ENCODE data around the gene CADPS2.

The CADPS2 gene

DNA sequence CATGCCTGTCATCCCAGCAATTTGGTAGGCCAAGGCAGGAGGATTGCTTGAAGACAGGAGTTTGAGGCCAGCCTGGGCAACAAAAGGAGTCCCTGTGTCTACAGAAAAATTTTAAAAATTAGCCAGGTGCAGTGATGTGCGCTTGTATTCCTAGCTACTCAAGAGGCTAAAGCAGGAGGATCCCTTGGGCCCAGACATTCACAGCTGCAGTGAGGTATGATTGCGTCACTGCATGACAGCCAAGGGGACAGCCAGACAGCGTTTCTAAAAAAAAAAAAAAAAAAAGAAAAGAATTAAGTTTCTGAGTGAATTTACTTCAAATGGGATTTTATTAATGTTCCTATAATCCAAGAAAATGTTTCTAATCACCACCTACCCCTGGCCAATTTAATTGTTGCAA lies 96.1 kb downstream of the CADPS2 start:
- Histone ChIP-seq H3K4me3 (no peak overlapping the region), H3K4me2 (no peak overlapping the region), H3K9me3 (no peaks in the 10 kb centered on the region), H3K4me1 (0 out of 2 replicates have a peak, but pooled peaks cover 4% of the 10 kb centered on the region), H4K20me1 (no peaks in the 10 kb centered on the region), H3K9ac (no peak overlapping the region), H3K27me3 (no peaks in the 10 kb centered on the region), H3K27ac (no peak overlapping the region), H3K36me3 (no peaks in the 10 kb centered on the region)
- TF ChIP-seq Cebpa-rat (IDR thresholded peaks at IDR 0.05): 0 out of 2 replicates have a peak, but pooled peaks have one; percentile 39

DNA sequence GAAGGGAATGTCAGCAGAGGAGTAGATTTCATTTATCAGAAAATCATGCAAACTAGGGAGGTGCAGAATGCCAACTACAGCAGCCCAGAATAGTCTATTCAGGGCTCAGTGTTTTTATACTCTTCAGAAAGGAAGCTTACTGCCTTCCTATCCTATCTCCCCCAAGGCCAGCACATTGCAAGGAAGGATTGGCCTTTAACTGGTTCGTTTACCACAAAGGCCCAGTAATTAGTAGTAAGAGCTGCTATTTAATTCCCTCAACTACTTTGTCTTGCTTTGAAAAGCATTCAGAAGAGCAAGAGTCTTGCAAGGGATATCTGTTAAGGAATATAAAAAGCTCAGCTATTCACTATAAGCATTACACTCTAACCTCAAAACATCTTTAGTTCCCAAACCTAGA lies 97.1 kb downstream of the CADPS2 start:
- no peaks in the 10 kb centered on the region for H3K9me3 ChIP-seq
- H3K27me3 ChIP-seq: no peaks in the 10 kb centered on the region
- 0 out of 2 replicates have a peak, but pooled peaks cover 4% of the 10 kb centered on the region for H3K4me1 ChIP-seq
- H3K4me3 ChIP-seq: no peak overlapping the region
- no peaks in the 10 kb centered on the region for H3K36me3 ChIP-seq
- H4K20me1 ChIP-seq: no peaks in the 10 kb centered on the region
- no peak overlapping the region for H3K4me2 ChIP-seq
- no peak overlapping the region for H3K27ac ChIP-seq
- TF ChIP-seq Cebpa-rat (IDR thresholded peaks at IDR 0.05): no peak
- H3K9ac ChIP-seq: no peak overlapping the region

DNA sequence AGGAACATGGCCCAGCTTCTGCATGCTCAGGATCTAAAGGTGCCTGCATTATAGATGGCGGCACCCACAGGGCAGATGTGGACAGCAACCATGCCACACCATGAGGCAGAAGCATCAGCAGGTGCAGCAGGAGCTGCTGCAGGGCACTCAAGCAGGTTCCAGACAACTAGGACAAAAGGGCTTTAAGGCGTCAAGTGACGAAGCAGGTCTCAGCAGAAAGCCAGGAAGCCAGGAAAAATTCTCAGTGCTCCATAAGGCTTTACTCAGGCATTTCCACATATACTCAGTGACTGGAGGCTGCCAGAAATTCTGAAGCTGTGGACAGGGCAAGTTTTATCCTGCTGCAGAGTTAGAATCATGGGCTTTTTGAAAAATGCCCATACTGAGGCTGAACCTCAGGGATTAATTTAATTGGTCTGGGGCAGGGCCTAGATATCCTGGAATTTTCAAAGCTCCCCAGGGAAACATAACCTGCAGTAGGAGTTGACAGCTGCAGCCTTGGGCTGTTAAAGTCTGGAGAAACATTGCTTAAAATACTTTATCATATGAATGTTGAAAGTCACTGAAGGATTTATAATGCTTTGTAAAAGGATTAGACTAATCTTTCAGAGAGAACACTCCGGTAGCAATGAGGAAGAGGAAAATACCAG lies 115.4 kb downstream of the CADPS2 start:
- Histone ChIP-seq H4K20me1 (no peaks in the 10 kb centered on the region), H3K9ac (no peak overlapping the region), H3K4me3 (no peak overlapping the region), H3K4me2 (no peak overlapping the region), H3K9me3 (no peaks in the 10 kb centered on the region), H3K27me3 (no peaks in the 10 kb centered on the region), H3K36me3 (no peaks in the 10 kb centered on the region), H3K27ac (no peak overlapping the region), H3K4me1 (no peaks in the 10 kb centered on the region)
- TF ChIP-seq Cebpa-rat (IDR thresholded peaks at IDR 0.05): no peak

DNA sequence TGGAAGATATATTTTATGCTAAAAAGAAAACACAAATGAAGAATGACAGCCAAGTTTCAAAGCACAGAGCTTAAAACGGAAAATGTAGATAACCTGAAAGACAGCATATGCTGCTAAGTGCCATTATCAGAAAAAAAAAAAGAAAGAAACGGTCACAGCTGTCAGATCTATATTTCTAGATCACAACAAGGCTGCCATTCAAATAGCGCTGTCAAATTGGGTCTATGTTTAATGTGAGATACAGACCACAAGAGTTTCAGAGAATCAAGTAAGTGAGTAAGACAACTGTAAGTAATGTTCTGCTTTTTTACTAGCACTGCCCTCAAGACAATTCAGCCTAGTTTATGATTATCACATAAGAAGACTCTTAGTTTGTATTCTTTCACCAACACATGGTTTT lies 117.4 kb downstream of the CADPS2 start:
- Histone ChIP-seq H3K4me2 (no peak overlapping the region), H3K36me3 (no peaks in the 10 kb centered on the region), H3K4me1 (no peaks in the 10 kb centered on the region), H3K4me3 (no peak overlapping the region), H3K9ac (no peak overlapping the region), H3K9me3 (no peaks in the 10 kb centered on the region), H3K27ac (no peak overlapping the region), H4K20me1 (no peaks in the 10 kb centered on the region), H3K27me3 (no peaks in the 10 kb centered on the region)
- no peak for TF ChIP-seq Cebpa-rat (IDR thresholded peaks at IDR 0.05)

DNA sequence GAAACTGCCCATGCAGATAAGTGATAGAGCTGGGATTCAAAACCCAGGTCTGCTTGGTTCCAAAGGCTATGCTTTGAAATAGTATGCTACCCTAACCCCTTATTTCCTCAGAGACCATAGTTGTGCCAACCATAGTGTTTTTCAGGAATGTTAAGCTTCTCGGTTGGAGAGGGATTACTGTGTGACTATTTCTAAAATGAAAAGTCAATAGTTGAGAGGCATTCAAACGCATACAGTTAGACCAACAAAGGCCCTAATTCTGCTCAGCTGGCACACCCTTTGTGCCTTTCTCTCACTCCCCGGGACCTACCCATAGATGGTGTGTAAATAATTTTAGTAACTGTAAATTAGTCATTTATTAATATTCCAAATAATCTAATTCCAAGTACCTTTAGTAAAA lies 118.9 kb downstream of the CADPS2 start:
- Histone ChIP-seq H3K27ac (no peak overlapping the region), H3K27me3 (no peaks in the 10 kb centered on the region), H3K9ac (no peak overlapping the region), H3K4me2 (no peak overlapping the region), H4K20me1 (no peaks in the 10 kb centered on the region), H3K4me3 (no peak overlapping the region), H3K4me1 (no peaks in the 10 kb centered on the region), H3K36me3 (no peaks in the 10 kb centered on the region), H3K9me3 (no peaks in the 10 kb centered on the region)
- no peak for TF ChIP-seq Cebpa-rat (IDR thresholded peaks at IDR 0.05)

DNA sequence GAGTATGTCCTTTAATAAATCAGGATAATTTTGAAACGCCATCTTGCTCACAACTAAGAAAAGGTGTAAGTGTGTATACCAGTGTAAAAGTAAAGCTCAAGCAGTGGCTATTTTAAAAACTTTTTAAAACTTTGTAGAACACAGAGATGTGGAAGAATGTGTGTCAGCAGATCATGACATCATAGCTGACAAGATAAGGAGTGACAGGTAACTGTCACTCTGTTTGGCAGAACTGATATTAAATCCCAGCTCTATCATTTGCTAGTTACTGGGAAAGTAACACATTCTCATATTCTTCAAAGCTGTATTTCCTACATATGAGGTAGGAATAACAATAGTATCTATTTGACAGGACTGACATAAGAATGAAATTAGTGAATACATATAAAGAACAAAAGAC lies 119.7 kb downstream of the CADPS2 start:
- Histone ChIP-seq H4K20me1 (no peaks in the 10 kb centered on the region), H3K4me3 (no peak overlapping the region), H3K27me3 (no peaks in the 10 kb centered on the region), H3K36me3 (no peaks in the 10 kb centered on the region), H3K9ac (no peak overlapping the region), H3K9me3 (no peaks in the 10 kb centered on the region), H3K27ac (no peak overlapping the region), H3K4me2 (no peak overlapping the region), H3K4me1 (no peaks in the 10 kb centered on the region)
- no peak for TF ChIP-seq Cebpa-rat (IDR thresholded peaks at IDR 0.05)

DNA sequence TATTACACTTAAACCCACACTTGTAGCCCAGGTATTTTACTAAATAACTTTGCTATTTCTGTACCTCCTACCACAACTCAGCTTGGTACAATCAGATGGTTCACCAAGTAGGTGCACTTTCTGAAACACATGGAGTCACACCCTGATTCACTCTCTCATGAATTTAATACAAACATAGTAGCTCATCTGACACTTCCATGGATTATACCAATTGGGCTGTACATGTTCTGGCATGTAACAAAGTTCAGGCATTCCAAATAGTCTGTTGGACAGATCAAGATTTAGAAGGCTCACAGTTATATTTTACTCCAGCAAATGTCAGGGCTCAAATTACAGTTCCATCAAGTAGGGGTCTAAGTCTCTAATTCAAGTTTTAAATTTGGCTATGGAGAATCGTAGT lies 121.4 kb downstream of the CADPS2 start:
- Histone ChIP-seq H3K4me1 (no peaks in the 10 kb centered on the region), H3K4me3 (no peak overlapping the region), H3K4me2 (no peak overlapping the region), H3K9ac (no peak overlapping the region), H3K36me3 (no peaks in the 10 kb centered on the region), H3K9me3 (no peaks in the 10 kb centered on the region), H4K20me1 (no peaks in the 10 kb centered on the region), H3K27ac (no peak overlapping the region), H3K27me3 (no peaks in the 10 kb centered on the region)
- no peak for TF ChIP-seq Cebpa-rat (IDR thresholded peaks at IDR 0.05)

DNA sequence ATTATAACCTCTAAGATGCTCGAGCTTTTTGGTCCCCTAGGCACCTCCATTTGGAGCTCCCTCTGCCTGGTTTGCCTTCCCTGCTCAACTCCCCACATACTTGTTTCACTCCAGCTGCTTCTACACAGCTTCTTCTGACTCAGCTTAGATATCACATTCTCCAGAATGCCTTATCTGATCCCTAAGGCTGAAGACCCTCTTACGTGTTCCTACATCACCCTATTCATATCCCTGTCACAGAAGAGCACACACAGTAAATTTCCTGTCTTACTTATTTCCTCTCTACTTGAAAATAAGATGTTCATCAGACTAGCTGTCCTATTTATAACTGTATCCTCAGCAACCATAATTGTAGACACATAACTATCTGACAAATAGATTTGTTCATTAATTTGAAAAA lies 122.2 kb downstream of the CADPS2 start:
- H3K27ac ChIP-seq: no peak overlapping the region
- no peaks in the 10 kb centered on the region for H3K9me3 ChIP-seq
- 0 out of 2 replicates have a peak overlapping the region, but pooled peaks have one; percentile 24 for H3K4me2 ChIP-seq
- no peak overlapping the region for H3K4me3 ChIP-seq
- no peak overlapping the region for H3K9ac ChIP-seq
- H3K36me3 ChIP-seq: no peaks in the 10 kb centered on the region
- H4K20me1 ChIP-seq: no peaks in the 10 kb centered on the region
- H3K4me1 ChIP-seq: no peaks in the 10 kb centered on the region
- TF ChIP-seq Cebpa-rat (IDR thresholded peaks at IDR 0.05): no peak
- H3K27me3 ChIP-seq: no peaks in the 10 kb centered on the region

DNA sequence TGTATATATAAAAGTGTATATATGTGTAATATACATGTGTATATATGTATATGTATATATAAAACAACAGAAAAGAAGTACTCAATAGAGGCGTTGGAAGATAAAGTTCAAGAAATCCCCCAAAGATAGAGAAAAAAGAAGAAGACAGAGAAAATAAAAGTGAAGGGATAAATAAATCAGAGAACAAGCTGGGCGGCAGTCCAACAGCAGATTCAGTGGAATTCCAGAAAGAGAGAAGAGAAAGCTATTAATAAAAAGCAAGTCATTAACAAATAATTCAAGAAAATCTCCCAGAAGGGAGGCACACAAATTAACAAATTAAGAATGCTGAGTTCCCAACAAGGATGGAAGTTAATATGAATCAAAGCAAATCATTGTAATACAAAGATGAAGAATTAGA lies 124.2 kb downstream of the CADPS2 start:
- H3K27me3 ChIP-seq: no peaks in the 10 kb centered on the region
- no peak overlapping the region for H3K4me3 ChIP-seq
- no peaks in the 10 kb centered on the region for H4K20me1 ChIP-seq
- no peak overlapping the region for H3K27ac ChIP-seq
- H3K9me3 ChIP-seq: no peaks in the 10 kb centered on the region
- H3K9ac ChIP-seq: no peak overlapping the region
- TF ChIP-seq Cebpa-rat (IDR thresholded peaks at IDR 0.05): no peak
- no peaks in the 10 kb centered on the region for H3K36me3 ChIP-seq
- H3K4me2 ChIP-seq: no peak overlapping the region
- no peaks in the 10 kb centered on the region for H3K4me1 ChIP-seq

DNA sequence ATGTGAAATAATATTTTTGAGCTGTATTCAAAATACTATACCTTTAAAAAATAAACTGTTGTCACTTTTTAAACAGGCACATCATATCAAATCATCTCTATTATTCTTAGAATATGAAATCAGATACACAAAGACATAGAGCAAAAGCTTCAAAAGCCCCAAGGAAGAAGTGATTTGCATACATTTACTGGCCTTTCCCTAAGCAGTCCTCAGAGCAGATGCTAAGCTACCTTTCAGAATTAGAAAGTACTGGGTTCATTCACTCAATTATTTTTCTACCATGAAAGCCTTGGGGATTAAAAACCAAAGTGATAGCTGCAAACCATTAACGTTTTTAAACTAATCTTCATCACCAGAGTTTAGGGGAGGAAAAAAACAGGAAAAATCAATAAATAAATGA lies 127.8 kb downstream of the CADPS2 start:
- Histone ChIP-seq H3K4me1 (no peaks in the 10 kb centered on the region), H3K4me3 (no peak overlapping the region), H3K27me3 (no peaks in the 10 kb centered on the region), H3K27ac (no peak overlapping the region), H3K9me3 (no peaks in the 10 kb centered on the region), H3K4me2 (no peak overlapping the region), H3K36me3 (no peaks in the 10 kb centered on the region), H4K20me1 (no peaks in the 10 kb centered on the region), H3K9ac (no peak overlapping the region)
- no peak for TF ChIP-seq Cebpa-rat (IDR thresholded peaks at IDR 0.05)

DNA sequence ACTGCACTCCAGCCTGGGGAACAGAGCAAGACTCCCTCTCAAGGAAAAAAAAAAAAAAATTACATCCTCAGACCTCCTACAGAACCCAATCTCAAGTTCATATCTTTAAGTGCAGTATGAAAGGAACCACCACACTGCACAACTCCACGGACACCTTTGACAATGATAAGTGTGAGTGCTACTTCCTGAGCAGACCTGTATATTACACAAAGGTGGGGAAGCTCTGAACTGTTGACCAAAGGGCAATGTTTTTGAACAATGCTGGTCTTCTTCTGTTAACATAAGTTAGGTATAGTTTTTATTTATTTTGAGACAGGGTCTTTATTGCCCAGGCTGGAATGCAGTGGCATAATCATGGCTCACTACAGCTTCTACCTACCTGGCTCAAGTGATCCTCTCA lies 129.4 kb downstream of the CADPS2 start:
- H3K27me3 ChIP-seq: no peaks in the 10 kb centered on the region
- H3K9ac ChIP-seq: no peak overlapping the region
- no peak overlapping the region for H3K4me2 ChIP-seq
- no peaks in the 10 kb centered on the region for H3K9me3 ChIP-seq
- no peak overlapping the region for H3K4me3 ChIP-seq
- H4K20me1 ChIP-seq: no peaks in the 10 kb centered on the region
- no peaks in the 10 kb centered on the region for H3K36me3 ChIP-seq
- H3K27ac ChIP-seq: no peak overlapping the region
- TF ChIP-seq Cebpa-rat (IDR thresholded peaks at IDR 0.05): no peak
- H3K4me1 ChIP-seq: no peaks in the 10 kb centered on the region
